A673 (cell line): ENCODE results near the gene GPR151. TPM values are rescaled to one million over a fixed set of nuclear protein-coding genes. Genes with fewer than 3 reads are reported as not detected.

Source experiments
- BruUV-seq: library from RNA; stranded (reverse); fragments of 400-500 nt; replicated peaks from 2 replicates; lab custom pipeline; 2021; lab: Mats Ljungman, UMichigan
- CTCF ChIA-PET: fragments of 300-600 bp; sonication (Branson Sonifier 250); formaldehyde crosslinking; loops from one replicate; lab custom pipeline; 2022; ENCODE audit warnings: antibody characterized with exemption; lab: Charles Lee
- POLR2A ChIA-PET: fragments of 300-600 bp; sonication (Branson Sonifier 250); formaldehyde crosslinking; loops from one replicate; lab custom pipeline; 2022; ENCODE audit warnings: antibody characterized with exemption; ENCODE audit not compliant: low non-redundant PET; lab: Charles Lee
- DNase-seq: peaks from one replicate; pipeline ENCODE4 v3.0.0-alpha.2; 2015; ENCODE audit warnings: low spot score
- H3K27ac ChIP-seq: fragments of 200-600 bp; sonication (generic); 2 replicates; pipeline ENCODE4 v1.5.1; 2016; ENCODE audit warnings: mixed run types, low read depth, mild to moderate bottlenecking, mixed read lengths, antibody characterized with exemption, low read length; ENCODE audit not compliant: poor library complexity, severe bottlenecking
- H3K27me3 ChIP-seq: fragments of 200-600 bp; sonication (generic); replicated peaks from 2 replicates; pipeline ENCODE4 v1.6.1; 2017; ENCODE audit warnings: mixed run types, low read depth, mild to moderate bottlenecking, mixed read lengths, antibody characterized with exemption, low read length; ENCODE audit not compliant: insufficient read depth, poor library complexity
- H3K36me3 ChIP-seq: fragments of 200-600 bp; sonication (generic); 2 replicates; pipeline ENCODE4 v1.6.1; 2016; ENCODE audit warnings: mixed run types, mild to moderate bottlenecking, mixed read lengths, antibody characterized with exemption, low read length; ENCODE audit not compliant: insufficient read depth, poor library complexity, severe bottlenecking
- H3K4me1 ChIP-seq: fragments of 200-600 bp; sonication (generic); 2 replicates; pipeline ENCODE4 v1.6.1; 2017; ENCODE audit warnings: mixed run types, mild to moderate bottlenecking, mixed read lengths, antibody characterized with exemption, low read length; ENCODE audit not compliant: insufficient read depth, poor library complexity, severe bottlenecking
- H3K4me3 ChIP-seq: fragments of 200-600 bp; sonication (generic); 2 replicates; pipeline ENCODE4 v1.5.1; 2016; ENCODE audit warnings: low read depth, mixed run types, mild to moderate bottlenecking, mixed read lengths, low read length; ENCODE audit not compliant: poor library complexity, severe bottlenecking
- H3K9me3 ChIP-seq: fragments of 200-600 bp; sonication (generic); 2 replicates; pipeline ENCODE4 v1.6.1; 2016; ENCODE audit warnings: mixed run types, low read depth, mild to moderate bottlenecking, mixed read lengths, antibody characterized with exemption, low read length; ENCODE audit not compliant: poor library complexity, severe bottlenecking
- EZH2 ChIP-seq: fragments of 200-600 bp; sonication (generic); IDR thresholded peaks from 2 replicates; pipeline ENCODE4 v1.6.1; 2017; ENCODE audit warnings: borderline replicate concordance, low read depth, mild to moderate bottlenecking, mixed read lengths, antibody characterized with exemption, low read length; ENCODE audit not compliant: poor library complexity, severe bottlenecking
- intact Hi-C: fragments of 100-400 bp; cut with micrococcal nuclease; formaldehyde crosslinking; loops from one replicate; pipeline ENCODE4 v1.10.0; 2022; ENCODE audit not compliant: unreplicated experiment
- total RNA-seq: library from RNA; stranded (reverse); gene quantifications from 2 replicates; pipeline ENCODE4 v1.2.3, GENCODE V29; 2021
- TF ChIP-seq, protein P1 (sequence below): fragments of 300-800, 200-600 bp; sonication (generic); conservative IDR thresholded peaks from 2 replicates; pipeline ENCODE4 v1.5.1; 2017; ENCODE audit warnings: low read depth, mild to moderate bottlenecking, antibody characterized with exemption, low read length, moderate library complexity, mixed read lengths

The GPR151 gene
- total RNA-seq, 1 experiment from 2014 or later, result not detected

DNA sequence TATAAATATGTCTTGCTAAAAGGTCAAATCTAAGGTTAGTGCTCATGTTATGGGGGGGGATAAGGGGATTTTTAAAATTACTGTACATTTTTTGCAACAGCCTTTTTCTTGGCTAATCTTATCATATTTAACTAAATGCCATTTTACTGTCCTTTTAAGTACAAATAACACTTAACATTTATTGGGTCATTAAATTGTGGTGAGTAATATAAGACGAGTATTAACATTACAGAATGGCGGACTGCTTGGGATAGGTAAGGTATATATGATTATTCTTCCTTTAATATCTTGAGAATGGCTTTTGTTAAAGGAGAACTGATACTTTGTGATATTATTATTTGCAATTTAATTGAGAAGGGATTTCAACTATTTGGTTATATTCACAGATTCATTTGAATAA, 33.2 kb downstream of the GPR151 start:
- no peak overlapping the region for H3K4me3 ChIP-seq
- POLR2A ChIA-PET, result no interaction called here
- BruUV-seq, result no TSS peak

DNA sequence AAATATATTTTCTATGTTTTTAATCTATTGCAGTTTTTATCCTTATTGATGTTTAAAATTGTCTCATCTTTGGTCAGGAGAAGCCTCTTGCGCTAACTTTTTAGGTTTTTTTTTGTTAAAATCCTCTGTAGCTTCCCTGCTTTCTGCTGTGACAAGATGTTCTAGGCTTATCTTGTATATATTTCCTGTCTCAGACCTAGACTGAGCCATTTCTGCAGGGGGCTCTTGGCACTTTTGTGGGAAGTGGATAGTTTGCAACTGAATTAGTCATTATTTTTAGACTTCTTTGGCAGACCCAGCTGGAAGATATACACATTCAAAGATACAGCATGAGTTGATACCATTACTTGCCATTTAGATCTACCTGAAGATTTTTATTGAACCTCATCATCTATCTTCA, 40.1 kb downstream of the GPR151 start:
- TF ChIP-seq, protein P1, sequence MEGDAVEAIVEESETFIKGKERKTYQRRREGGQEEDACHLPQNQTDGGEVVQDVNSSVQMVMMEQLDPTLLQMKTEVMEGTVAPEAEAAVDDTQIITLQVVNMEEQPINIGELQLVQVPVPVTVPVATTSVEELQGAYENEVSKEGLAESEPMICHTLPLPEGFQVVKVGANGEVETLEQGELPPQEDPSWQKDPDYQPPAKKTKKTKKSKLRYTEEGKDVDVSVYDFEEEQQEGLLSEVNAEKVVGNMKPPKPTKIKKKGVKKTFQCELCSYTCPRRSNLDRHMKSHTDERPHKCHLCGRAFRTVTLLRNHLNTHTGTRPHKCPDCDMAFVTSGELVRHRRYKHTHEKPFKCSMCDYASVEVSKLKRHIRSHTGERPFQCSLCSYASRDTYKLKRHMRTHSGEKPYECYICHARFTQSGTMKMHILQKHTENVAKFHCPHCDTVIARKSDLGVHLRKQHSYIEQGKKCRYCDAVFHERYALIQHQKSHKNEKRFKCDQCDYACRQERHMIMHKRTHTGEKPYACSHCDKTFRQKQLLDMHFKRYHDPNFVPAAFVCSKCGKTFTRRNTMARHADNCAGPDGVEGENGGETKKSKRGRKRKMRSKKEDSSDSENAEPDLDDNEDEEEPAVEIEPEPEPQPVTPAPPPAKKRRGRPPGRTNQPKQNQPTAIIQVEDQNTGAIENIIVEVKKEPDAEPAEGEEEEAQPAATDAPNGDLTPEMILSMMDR, result no peak
- no peak for TF ChIP-seq EZH2
- no peaks in the 10 kb centered on the region for H3K9me3 ChIP-seq
- no TSS peak for BruUV-seq
- H3K4me3 ChIP-seq, result no peak overlapping the region
- ChIA-PET POLR2A (no interaction called here), CTCF (no interaction called here)
- H3K27me3 ChIP-seq, result no peaks in the 10 kb centered on the region
- H3K27ac ChIP-seq, result no peak overlapping the region
- peaks cover 79% of the 10 kb centered on the region for H3K36me3 ChIP-seq
- intact Hi-C loops, result no loop called here
- no peaks in the 10 kb centered on the region for H3K4me1 ChIP-seq
- no peak for DNase-seq

More for the DNA sequence above, 33.2 kb downstream of the GPR151 start:
- no peaks in the 10 kb centered on the region for H3K4me1 ChIP-seq
- peaks cover 94% of the 10 kb centered on the region for H3K36me3 ChIP-seq
- TF ChIP-seq, protein P1, result no peak
- TF ChIP-seq EZH2, result no peak
- H3K27me3 ChIP-seq, result no peaks in the 10 kb centered on the region
- no peak for DNase-seq
- CTCF ChIA-PET, result no interaction called here
- intact Hi-C loops, result no loop called here
- no peaks in the 10 kb centered on the region for H3K9me3 ChIP-seq
- no peak overlapping the region for H3K27ac ChIP-seq

DNA sequence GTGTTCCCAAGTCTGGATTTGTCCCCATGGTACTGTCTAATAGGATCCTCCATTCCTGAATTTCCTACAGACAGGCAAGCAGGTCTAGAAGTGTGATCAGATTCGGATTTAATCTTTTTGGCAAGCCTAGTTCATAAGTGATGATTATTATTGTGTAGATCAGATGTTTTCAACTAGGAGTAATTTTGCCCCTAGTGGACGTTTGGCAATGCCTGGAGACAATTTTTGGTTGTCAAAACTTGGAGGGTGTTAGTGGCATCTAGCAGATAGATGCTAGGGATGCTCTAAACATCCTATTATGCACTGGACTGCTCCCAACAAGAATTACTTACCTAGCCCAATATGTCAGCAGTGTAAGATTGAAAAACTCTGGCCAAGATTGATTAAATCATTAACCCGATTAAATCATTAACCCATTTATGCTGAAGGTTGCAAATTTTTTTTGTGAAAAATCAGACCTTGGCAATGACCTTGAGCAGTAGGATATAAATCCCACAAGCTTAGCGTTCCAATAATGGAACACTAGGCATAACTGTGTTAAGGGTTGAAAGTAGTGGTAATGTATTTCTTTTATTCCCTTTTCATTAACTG, 40.7 kb downstream of the GPR151 start:
- DNase-seq, result peak; percentile 12
- Histone ChIP-seq H3K36me3 (peaks cover 79% of the 10 kb centered on the region), H3K9me3 (no peaks in the 10 kb centered on the region), H3K27ac (no peak overlapping the region), H3K4me3 (no peak overlapping the region), H3K27me3 (no peaks in the 10 kb centered on the region), H3K4me1 (no peaks in the 10 kb centered on the region)
- no TSS peak for BruUV-seq
- TF ChIP-seq, protein P1, result peak; percentile 34; the same call in 1 of the 2 replicates
- no peak for TF ChIP-seq EZH2
- POLR2A ChIA-PET, result no interaction called here
- CTCF ChIA-PET, result no interaction called here
- intact Hi-C loops, result no loop called here
